ENCODE measurements around the gene TEX19. TPM values are rescaled to one million over a fixed set of nuclear protein-coding genes. Genes with fewer than 3 reads are reported as not detected.

Gene TEX19
- total and polyA plus RNA-seq, 10 donors, result not detected

DNA sequence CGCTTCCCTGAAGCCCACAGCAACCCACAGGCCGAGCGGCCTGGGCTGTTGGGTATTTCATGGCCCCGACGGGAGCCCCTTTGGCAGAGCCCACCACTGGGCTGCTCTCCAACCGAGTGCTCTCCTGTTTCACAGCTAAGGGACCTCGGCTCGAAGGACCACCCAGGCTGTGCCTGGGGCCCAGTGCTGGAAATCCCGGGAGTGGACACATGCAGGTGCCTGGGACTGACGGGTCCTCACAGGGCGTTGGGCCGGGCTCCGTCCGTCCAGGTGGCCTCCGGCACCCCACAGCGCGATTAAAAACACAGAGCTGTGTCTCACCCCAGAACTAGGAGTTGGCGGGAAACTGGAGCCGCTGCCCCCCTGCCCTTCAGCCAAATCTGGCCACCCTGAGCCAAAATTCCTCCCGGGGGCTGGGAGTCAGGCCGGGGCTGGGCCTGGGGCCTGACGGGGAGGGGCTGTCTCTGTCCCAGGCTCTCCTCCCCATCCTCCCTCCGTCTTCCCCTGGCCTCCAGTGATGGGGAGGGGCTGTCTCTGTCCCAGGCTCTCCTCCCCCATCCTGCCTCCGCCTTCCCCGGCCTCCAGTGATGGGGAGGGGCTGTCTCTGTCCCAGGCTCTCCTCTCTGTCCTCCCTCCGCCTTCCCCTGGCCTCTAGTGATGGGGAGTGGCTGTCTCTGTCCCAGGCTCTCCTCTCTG lies 26.7 kb downstream of the TEX19 start:
- H3K9me3 ChIP-seq, result no peaks in the 10 kb centered on the region
- no peaks in the 10 kb centered on the region for H3K36me3 ChIP-seq
- intact Hi-C loops (cut with DNase I; ENCODE audit: low total_unique reads), result no loop called here
- no peak for DNase-seq
- no peak overlapping the region for H3K4me3 ChIP-seq
- H3K27me3 ChIP-seq (replicated peaks in 1 of 7), result peaks cover 0 to 63% (median 33%) of the 10 kb centered on the region in 7 donors
- H3K27ac ChIP-seq, result no peak overlapping the region
- H3K4me1 ChIP-seq, result peaks cover 0 to 29% (median 5%) of the 10 kb centered on the region in 6 donors
- 28 to 50% (median 43%) methylated on average over 7 to 25 of the region's 26 CpGs for WGBS, 5 donors
- TF ChIP-seq, protein P1, sequence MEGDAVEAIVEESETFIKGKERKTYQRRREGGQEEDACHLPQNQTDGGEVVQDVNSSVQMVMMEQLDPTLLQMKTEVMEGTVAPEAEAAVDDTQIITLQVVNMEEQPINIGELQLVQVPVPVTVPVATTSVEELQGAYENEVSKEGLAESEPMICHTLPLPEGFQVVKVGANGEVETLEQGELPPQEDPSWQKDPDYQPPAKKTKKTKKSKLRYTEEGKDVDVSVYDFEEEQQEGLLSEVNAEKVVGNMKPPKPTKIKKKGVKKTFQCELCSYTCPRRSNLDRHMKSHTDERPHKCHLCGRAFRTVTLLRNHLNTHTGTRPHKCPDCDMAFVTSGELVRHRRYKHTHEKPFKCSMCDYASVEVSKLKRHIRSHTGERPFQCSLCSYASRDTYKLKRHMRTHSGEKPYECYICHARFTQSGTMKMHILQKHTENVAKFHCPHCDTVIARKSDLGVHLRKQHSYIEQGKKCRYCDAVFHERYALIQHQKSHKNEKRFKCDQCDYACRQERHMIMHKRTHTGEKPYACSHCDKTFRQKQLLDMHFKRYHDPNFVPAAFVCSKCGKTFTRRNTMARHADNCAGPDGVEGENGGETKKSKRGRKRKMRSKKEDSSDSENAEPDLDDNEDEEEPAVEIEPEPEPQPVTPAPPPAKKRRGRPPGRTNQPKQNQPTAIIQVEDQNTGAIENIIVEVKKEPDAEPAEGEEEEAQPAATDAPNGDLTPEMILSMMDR (IDR thresholded peaks at IDR 0.05 in 8 of 11, conservative IDR thresholded peaks at IDR 0.05 in 3 of 11), result no peak
- no peak for TF ChIP-seq POLR2AphosphoS5 (IDR thresholded peaks at IDR 0.05)
- no peak for TF ChIP-seq POLR2A (IDR thresholded peaks at IDR 0.05)

DNA sequence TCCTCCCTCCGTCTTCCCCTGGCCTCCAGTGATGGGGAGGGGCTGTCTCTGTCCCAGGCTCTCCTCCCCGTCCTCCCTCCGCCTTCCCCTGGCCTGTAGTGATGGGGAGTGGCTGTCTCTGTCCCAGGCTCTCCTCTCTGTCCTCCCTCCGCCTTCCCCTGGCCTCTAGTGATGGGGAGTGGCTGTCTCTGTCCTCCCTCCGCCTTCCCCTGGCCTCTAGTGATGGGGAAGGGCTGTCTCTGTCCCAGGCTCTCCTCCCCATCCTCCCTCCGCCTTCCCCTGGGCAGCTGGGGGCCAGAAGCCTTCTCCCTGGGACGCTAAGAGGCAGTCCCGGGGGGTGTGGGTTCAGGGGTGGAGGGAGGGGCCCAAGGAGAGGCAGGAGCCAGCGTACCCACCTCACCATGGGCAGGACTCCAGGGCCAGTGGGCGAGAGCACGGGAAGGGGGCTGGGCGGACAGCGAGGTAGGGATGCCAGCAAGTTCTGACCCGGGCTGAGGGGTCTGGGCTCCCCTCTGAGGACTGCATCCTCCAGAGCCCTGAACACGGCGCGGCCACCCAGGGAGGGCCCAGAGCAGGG lies 27.3 kb downstream of the TEX19 start:
- Histone ChIP-seq H3K4me3 (no peak overlapping the region), H3K9me3 (no peaks in the 10 kb centered on the region), H3K27me3 (replicated peaks in 1 of 7) (peaks cover 0 to 60% (median 33%) of the 10 kb centered on the region in 7 donors), H3K27ac (no peak overlapping the region), H3K4me1 (peaks cover 0 to 29% (median 5%) of the 10 kb centered on the region in 6 donors), H3K36me3 (peaks cover 0 to 6% (median under 1%) of the 10 kb centered on the region in 6 donors)
- no peak for DNase-seq
- intact Hi-C loops (cut with DNase I; ENCODE audit: low total_unique reads), result no loop called here
- TF ChIP-seq POLR2A (IDR thresholded peaks at IDR 0.05) (no peak), POLR2AphosphoS5 (IDR thresholded peaks at IDR 0.05) (no peak)
- TF ChIP-seq, protein P1 (IDR thresholded peaks at IDR 0.05 in 8 of 11, conservative IDR thresholded peaks at IDR 0.05 in 3 of 11), result no peak
- 52 to 70% (median 59%) methylated on average over 10 to 16 of the region's 17 CpGs for whole genome bisulfite sequencing, 5 donors

DNA sequence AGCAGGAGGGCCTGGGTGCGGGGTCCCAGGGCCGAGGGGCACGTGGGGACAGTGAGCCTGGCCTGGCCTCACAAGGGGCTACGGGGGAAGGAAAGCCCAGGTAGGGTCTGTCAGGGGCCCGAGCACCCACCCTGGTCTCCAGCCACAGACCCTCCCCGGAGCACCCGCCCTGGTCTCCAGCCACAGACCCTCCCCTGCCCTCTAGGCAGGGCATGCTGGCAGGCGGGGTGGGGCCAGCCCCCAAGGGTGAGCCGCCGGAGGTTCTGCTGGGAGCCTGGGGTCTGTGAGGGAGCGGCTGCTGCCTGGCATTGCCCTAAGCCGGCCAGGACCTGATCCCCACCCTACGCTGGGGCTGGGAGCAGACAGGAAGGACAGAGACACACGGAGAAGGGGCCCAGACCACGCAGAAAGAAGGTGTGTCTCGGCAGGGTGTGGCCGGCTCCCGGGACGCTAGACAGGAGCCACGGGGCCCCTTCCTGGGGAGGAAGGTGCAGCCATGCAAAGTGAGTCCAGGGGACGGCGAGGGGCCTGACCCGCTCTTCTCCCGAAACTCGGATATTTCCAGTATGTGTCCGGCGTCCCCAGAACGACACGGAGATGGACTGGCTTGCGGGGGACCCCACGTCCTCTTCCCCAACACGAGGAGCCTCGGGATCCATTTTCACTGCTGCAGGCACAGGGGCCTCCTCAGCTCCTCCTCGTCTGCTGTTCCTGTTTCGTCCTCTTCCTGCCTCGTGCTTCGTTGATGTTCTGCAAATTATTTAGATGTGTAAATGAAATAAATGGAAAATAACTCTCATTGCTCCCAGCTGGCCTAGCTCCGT lies 28.0 kb downstream of the TEX19 start:
- no peak for DNase-seq
- H3K4me1 ChIP-seq, result peaks cover 0 to 29% (median 5%) of the 10 kb centered on the region in 6 donors
- no peaks in the 10 kb centered on the region for H3K9me3 ChIP-seq
- H3K36me3 ChIP-seq, result peaks cover 0 to 13% (median 6%) of the 10 kb centered on the region in 6 donors
- H3K27me3 ChIP-seq (replicated peaks in 1 of 7), result peaks cover 0 to 54% (median 33%) of the 10 kb centered on the region in 7 donors
- intact Hi-C loops (cut with DNase I; ENCODE audit: low total_unique reads), result no loop called here
- H3K4me3 ChIP-seq, result no peak overlapping the region
- 40 to 47% (median 44%) methylated on average over 28 to 38 of the region's 38 CpGs for WGBS, 5 donors
- TF ChIP-seq POLR2AphosphoS5 (IDR thresholded peaks at IDR 0.05) (peak in 2 of 3 donors; percentile 5 to 33), POLR2A (IDR thresholded peaks at IDR 0.05) (no peak)
- no peak overlapping the region for H3K27ac ChIP-seq

DNA sequence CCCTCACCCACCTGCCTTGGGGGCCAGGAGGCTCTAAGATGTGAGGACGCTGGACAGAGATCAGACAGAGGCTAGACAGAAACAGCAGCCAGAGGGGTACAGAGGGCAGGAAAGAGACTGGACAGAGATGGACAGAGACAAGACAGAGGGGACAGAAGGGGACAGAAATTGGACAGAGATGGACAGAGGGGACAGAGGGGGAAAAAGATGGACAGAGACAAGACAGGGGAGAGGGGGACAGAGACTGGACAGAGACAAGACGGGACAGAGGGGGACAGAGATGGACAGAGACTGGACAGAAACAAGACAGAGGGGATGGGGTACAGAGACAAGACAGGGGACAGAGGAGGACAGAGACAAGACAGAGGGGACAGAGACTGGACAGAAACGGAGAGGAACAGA lies 28.7 kb downstream of the TEX19 start:
- H3K4me1 ChIP-seq, result peaks cover 0 to 29% (median 5%) of the 10 kb centered on the region in 6 donors
- H3K9me3 ChIP-seq, result no peaks in the 10 kb centered on the region
- H3K27me3 ChIP-seq (replicated peaks in 1 of 7), result peaks cover 0 to 48% (median 33%) of the 10 kb centered on the region in 7 donors
- TF ChIP-seq, protein P1 (IDR thresholded peaks at IDR 0.05 in 8 of 11, conservative IDR thresholded peaks at IDR 0.05 in 3 of 11), result no peak
- TF ChIP-seq POLR2A (IDR thresholded peaks at IDR 0.05) (no peak), POLR2AphosphoS5 (IDR thresholded peaks at IDR 0.05) (no peak)
- H3K4me3 ChIP-seq, result no peak overlapping the region
- no peak overlapping the region for H3K27ac ChIP-seq
- 71 to 89% (median 74%) methylated on average over 3 of the region's 3 CpGs for WGBS, 5 donors
- intact Hi-C loops (cut with DNase I; ENCODE audit: low total_unique reads), result no loop called here
- DNase-seq, result no peak
- H3K36me3 ChIP-seq, result peaks cover 0 to 20% (median 12%) of the 10 kb centered on the region in 6 donors

Measured in spleen (tissue), 11 donors.